ENCODE results near the gene MGAT5. TPM values are rescaled to one million over a fixed set of nuclear protein-coding genes. Genes with fewer than 3 reads are reported as not detected.

MGAT5 gene
- total RNA-seq, 1 donor from 2014 or later = 36.8 TPM

DNA sequence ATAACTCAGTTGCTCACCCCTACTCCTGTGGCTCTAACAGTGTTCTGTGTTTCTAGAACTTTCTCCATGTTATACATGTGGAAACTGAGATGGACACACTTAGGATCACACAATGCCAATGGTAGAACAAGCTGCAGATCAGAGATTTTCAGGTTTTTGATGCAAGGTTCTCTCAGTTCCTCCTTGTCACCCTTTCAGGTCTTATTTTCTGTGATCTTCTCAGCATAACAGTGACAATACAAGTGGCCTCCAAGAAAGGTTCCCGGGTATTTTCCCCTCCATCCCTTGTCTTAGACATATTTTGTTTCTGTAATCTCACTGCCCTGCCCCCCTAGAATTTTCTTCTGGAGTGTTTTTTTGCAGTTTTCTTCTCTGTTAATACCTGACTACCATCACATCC, 6.2 kb upstream of the MGAT5 start:
- Mint-ChIP-seq H3K4me1 (peaks cover 20% of the 10 kb centered on the region), H3K9me3 (no peaks in the 10 kb centered on the region), H3K36me3 (ENCODE audit: low read depth) (no peaks in the 10 kb centered on the region), H3K27me3 (ENCODE audit: low read depth) (no peaks in the 10 kb centered on the region), H3K4me3 (no peak overlapping the region), H3K27ac (ENCODE audit: unreplicated experiment) (no peak overlapping the region)
- TF ChIP-seq CTCF (conservative IDR thresholded peaks at IDR 0.05) = no peak
- DNase-seq (ENCODE audit: low read depth, low spot score) = no peak

DNA sequence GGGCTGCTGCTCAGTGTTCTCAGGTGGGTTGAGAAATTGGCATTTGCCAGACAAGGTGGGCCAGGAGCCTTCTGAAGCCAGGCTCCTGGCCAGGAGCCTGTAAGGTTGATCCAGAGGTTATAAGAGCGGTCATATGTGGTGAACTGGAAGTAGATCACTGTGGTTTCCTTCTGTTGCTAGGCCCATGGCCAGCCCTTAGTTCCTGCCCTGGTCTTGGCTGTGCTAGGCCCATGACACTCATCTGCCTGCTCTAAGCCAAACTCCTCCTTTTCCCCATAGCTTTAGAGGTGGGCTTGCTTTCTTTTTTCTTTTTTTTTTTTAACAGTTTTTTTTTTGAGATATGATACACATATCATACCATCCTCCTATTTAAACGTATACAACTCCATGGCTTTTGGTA, 5.0 kb upstream of the MGAT5 start:
- Mint-ChIP-seq H3K27ac (ENCODE audit: unreplicated experiment) (no peak overlapping the region), H3K4me3 (no peak overlapping the region), H3K27me3 (ENCODE audit: low read depth) (no peaks in the 10 kb centered on the region), H3K4me1 (peaks cover 23% of the 10 kb centered on the region), H3K36me3 (ENCODE audit: low read depth) (no peaks in the 10 kb centered on the region), H3K9me3 (no peaks in the 10 kb centered on the region)
- TF ChIP-seq CTCF (conservative IDR thresholded peaks at IDR 0.05) = no peak
- no peak for DNase-seq (ENCODE audit: low read depth, low spot score)

- no peak for DNase-seq (ENCODE audit: low read depth, low spot score)
- TF ChIP-seq CTCF (conservative IDR thresholded peaks at IDR 0.05) = no peak
- no peak overlapping the region for H3K4me3 Mint-ChIP-seq
- no peaks in the 10 kb centered on the region for H3K9me3 Mint-ChIP-seq
- no peak overlapping the region for H3K27ac Mint-ChIP-seq (ENCODE audit: unreplicated experiment)
- H3K4me1 Mint-ChIP-seq = peaks cover 29% of the 10 kb centered on the region
- no peaks in the 10 kb centered on the region for H3K27me3 Mint-ChIP-seq (ENCODE audit: low read depth)
- no peaks in the 10 kb centered on the region for H3K36me3 Mint-ChIP-seq (ENCODE audit: low read depth)
Observed at GRCh38 chr2:134249755-134250154, 4.1 kb upstream of the MGAT5 start.

DNA sequence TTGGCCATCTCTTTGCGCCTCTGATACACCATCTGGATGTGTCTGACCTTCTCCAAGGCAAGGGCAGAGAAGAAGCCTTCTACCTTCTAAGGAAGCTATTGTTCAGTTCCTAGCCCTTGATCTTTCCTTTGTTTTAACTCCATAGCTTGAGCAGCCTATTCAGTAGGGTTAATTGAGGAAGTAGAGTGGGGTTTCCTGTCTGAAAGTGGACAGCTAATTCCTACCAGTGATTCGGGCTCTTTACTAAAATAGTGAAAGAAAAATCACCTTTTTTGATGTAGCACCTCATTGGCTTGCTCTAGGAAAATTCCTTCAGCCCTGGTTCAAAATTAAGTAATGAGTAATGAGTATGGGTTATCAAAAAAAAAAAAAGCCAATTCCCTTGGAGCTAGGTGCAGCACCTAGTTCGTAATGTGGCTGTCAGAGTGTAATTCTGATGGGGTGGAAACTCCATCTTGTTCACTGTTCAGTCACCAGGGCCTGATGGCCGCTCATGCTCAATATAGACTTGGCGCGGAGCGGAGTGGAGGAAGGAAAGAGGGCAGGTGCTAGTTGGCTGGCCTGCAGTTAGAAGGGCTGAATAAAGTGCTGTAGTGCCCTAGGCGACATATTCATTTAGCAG, 2.9 kb upstream of the MGAT5 start:
- TF ChIP-seq CTCF (conservative IDR thresholded peaks at IDR 0.05) = no peak
- no peaks in the 10 kb centered on the region for H3K36me3 Mint-ChIP-seq (ENCODE audit: low read depth)
- no peaks in the 10 kb centered on the region for H3K27me3 Mint-ChIP-seq (ENCODE audit: low read depth)
- H3K27ac Mint-ChIP-seq (ENCODE audit: unreplicated experiment) = no peak overlapping the region
- H3K4me3 Mint-ChIP-seq = no peak overlapping the region
- DNase-seq (ENCODE audit: low read depth, low spot score) = no peak
- no peaks in the 10 kb centered on the region for H3K9me3 Mint-ChIP-seq
- H3K4me1 Mint-ChIP-seq = peaks cover 28% of the 10 kb centered on the region

GRCh38 chr2:134252092-134252750, 1.7 kb upstream of the MGAT5 start:
- no peak for DNase-seq (ENCODE audit: low read depth, low spot score)
- H3K36me3 Mint-ChIP-seq (ENCODE audit: low read depth) = no peaks in the 10 kb centered on the region
- peaks cover 28% of the 10 kb centered on the region for H3K4me1 Mint-ChIP-seq
- no peaks in the 10 kb centered on the region for H3K27me3 Mint-ChIP-seq (ENCODE audit: low read depth)
- H3K9me3 Mint-ChIP-seq = no peaks in the 10 kb centered on the region
- no peak overlapping the region for H3K4me3 Mint-ChIP-seq
- TF ChIP-seq CTCF (conservative IDR thresholded peaks at IDR 0.05) = no peak
- H3K27ac Mint-ChIP-seq (ENCODE audit: unreplicated experiment) = no peak overlapping the region
